HFF-Myc (cell line): Measurements from ENCODE around the gene MARK3.
A peak's percentile ranks its signal among the peaks of the same experiment; 100 is the strongest.

Experiments used
- DNase-seq: peaks from one replicate; pipeline ENCODE4 v3.0.0-alpha.2; 2011; ENCODE audit warnings: low read depth; ENCODE audit errors: extremely low read depth
- H3K4me3 ChIP-seq: replicated peaks from 2 replicates; pipeline ENCODE4 v1.5.1; 2011; ENCODE audit warnings: low read depth, mild to moderate bottlenecking, control low read depth, low read length
- TF ChIP-seq, protein P1 (sequence below): IDR thresholded peaks from 2 replicates; pipeline ENCODE4 v1.5.1; 2012; ENCODE audit warnings: mild to moderate bottlenecking, low read depth, low read length, control low read depth; ENCODE audit errors: missing control alignments

MARK3 gene

DNA sequence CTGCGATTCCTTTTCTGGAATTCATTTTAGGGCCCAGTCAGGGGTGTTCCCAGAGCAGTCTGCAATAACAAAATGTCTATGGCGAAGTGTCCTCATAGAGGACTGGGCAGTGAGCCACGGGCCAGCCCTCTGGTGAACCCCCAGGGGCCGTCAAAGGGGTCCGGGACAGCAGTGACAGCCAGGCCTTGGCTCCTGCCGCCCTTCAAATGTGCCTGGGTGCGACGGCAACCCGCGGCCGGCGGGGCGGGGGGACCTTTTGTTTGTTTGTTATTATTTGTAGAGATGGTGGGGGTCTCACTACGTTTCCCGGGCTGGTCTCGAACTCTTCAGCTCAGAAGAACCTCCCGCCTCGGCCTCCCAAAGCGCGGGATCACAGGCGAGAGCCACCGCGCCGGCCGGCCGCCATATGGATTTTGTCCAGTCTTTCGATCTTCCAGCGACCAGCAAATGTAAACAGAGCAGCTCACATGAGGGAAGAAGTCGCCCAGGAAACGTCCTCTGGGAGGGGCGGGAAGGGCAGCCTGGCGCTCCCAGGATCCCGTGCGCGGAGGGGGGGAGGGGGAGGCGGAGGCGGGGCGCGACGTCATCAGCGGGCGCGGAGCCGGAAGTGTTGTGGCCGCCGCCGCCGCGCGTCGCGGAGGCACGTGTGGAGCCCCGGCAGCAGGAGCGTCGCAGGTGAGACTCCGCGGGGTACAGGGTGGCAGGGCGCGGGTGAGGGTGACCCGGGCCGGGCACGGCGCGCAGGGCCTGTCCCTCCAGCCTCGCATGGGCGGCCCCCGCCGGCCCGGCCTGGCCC, 143.6 kb downstream of the MARK3 start, which contains the start of gene TRMT61A:
TSS of gene TRMT61A (plus strand) at position 610 of the 796 bp plus-strand sequence. CDS start 783 bp downstream, outside the sequence.
- peak within 1 kb of the TSS; percentile 98 for H3K4me3 ChIP-seq
- TF ChIP-seq, protein P1, sequence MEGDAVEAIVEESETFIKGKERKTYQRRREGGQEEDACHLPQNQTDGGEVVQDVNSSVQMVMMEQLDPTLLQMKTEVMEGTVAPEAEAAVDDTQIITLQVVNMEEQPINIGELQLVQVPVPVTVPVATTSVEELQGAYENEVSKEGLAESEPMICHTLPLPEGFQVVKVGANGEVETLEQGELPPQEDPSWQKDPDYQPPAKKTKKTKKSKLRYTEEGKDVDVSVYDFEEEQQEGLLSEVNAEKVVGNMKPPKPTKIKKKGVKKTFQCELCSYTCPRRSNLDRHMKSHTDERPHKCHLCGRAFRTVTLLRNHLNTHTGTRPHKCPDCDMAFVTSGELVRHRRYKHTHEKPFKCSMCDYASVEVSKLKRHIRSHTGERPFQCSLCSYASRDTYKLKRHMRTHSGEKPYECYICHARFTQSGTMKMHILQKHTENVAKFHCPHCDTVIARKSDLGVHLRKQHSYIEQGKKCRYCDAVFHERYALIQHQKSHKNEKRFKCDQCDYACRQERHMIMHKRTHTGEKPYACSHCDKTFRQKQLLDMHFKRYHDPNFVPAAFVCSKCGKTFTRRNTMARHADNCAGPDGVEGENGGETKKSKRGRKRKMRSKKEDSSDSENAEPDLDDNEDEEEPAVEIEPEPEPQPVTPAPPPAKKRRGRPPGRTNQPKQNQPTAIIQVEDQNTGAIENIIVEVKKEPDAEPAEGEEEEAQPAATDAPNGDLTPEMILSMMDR, result no peak
- DNase-seq, result peak; percentile 80

DNA sequence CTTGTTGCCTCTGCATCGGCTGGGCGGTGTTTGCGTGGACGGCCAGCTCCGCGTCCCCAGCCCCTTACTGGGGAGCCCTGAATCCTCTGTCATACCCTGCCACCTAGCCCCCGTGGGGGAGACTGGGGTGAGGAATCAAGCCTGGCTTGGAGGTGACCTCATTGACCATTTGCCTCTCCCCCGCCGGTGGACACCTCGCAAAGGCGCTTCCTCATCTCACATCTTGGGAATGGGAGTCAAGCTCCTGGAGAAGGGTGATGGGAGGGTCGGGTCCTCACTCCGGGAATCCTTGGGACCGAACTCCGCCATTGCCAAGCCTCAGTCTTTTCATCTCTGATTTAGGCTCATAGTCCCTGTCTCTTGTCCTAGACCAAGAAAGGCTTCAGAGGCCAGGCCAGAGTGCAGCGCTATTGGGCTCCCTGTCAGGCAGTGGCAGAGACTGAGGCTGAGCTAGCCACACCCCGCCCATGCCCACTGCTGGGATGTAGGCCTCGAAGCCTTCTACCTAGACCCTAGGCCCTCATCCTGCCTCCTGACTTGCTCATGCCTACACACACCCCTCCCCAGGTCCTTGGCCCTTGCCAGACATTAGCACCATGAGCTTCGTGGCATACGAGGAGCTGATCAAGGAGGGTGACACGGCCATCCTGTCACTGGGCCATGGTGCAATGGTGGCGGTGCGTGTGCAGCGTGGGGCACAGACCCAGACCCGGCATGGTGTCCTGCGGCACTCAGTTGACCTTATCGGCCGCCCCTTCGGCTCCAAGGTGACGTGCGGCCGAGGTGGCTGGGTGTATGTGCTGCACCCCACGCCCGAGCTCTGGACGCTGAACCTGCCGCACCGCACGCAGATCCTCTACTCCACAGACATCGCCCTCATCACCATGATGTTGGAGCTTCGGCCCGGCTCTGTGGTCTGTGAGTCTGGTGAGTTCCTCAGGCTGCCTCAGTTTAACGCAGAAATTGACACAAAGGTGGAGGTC, 144.5 kb downstream of the MARK3 start:
- H3K4me3 ChIP-seq, result peak overlapping the region; percentile 98
- DNase-seq, result no peak
- TF ChIP-seq, protein P1, result no peak

DNA sequence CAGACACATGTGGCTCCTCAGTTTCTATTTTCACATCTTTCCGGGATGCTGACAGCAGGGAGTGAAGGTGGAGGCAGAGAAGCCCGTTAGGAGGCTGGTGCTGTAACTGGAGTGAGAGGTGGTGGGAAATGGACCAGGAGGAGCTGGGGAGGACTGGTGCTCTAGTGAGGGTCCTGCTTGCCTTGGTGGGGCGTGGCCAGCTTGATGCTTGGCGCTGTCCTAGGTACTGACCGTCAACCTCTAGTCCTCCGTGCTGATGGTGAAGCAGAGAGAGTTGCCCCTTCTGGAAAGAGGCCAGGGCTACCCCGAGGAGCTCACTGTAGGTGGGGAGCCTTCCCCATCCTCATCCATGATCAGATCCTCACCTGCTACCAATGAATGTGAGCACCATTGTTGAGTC, 145.2 kb downstream of the MARK3 start:
- TF ChIP-seq, protein P1, result no peak
- DNase-seq, result no peak
- peak overlapping the region; percentile 98 for H3K4me3 ChIP-seq

DNA sequence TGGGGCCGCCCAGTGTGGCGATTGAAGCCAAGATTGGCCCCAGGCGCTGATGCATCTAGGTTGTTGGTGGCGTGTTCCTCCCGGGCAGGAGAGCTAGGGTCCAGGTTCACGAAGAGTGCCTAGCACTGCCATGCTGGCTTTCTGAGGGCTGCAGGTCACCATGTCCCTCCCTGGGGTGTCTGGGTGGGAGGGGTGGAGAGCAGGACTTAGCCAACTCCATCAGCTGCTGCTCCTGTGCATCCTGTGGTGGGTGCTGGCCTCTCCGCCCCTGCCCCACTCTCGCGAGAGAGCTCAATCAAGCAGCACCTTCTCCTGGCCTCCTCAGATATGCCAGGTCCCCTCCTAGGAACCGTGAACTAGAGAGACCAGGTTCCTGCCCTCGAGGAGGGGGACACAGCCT, 145.6 kb downstream of the MARK3 start:
- no peak for DNase-seq
- TF ChIP-seq, protein P1, result no peak
- peak overlapping the region; percentile 98 for H3K4me3 ChIP-seq

DNA sequence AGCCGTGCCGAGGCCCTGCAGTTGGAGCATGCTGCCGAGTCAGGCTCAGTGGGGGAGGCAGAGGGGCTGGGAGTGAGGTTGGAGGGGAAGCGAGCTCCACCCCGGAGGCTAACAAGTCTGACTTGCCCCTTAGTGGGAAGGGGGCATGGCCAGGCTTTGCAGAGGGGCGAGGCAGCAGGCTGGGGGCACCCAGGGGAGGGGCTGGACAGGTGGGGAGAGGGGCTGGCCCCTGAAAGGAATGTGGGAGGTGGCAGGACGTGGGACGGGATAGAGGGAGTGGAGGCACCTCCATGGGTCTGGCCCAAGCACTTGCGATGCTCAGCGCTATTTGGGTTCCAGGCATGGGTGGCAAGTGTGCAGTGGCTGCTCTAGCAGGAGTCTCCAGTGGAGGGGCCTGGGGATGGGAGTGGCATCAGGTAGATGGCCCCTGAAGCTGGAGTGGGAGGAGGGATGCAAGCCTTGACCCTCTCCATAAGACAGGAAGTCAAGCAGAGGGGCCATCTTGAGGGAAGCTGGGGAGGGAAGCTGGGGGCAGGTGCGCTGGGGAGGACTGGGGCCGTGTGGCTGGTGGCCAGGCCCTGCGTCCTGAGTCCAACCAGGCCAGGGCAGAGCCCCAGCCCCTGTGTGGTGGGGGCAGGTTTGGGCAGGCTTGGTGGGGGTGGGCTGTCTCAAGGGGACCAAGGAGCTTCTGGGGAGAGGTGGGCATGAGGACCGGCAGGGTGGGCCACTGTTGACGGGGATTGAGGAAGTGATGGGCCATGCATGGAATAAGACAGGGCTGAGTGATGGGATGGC, 146.4 kb downstream of the MARK3 start:
- no peak overlapping the region for H3K4me3 ChIP-seq
- DNase-seq, result no peak
- TF ChIP-seq, protein P1, result no peak
